ENCODE data around the gene CPNE7.

GRCh38 chr16:89552329-89552728, 23.2 kb upstream of the CPNE7 start:
- TF ChIP-seq CTCF (IDR thresholded peaks at IDR 0.05) (no peak), EP300 (IDR thresholded peaks at IDR 0.05) (no peak), POLR2A (IDR thresholded peaks at IDR 0.05) (no peak)
